Left kidney (tissue), 2 donors: ENCODE data around the gene GAPVD1. TPM values are rescaled to one million over a fixed set of nuclear protein-coding genes. Genes with fewer than 3 reads are reported as not detected.
"Not testable (repeated sequence)": the region's sequence is repeated elsewhere in the genome, so short reads cannot be mapped to it uniquely, and the experiment has no call there.

Experiments used
- DNase-seq: peaks from one replicate; pipeline ENCODE4 v3.0.0-alpha.2; 2013
- polyA plus RNA-seq: library from polyadenylated mRNA; unstranded; fragments of 120-200 nt; gene quantifications from one replicate; pipeline ENCODE4 v1.2.1, GENCODE V29; 2013; ENCODE audit not compliant: insufficient read length

The GAPVD1 gene
- polyA plus RNA-seq, 1 donor, result 43.8 TPM

DNA sequence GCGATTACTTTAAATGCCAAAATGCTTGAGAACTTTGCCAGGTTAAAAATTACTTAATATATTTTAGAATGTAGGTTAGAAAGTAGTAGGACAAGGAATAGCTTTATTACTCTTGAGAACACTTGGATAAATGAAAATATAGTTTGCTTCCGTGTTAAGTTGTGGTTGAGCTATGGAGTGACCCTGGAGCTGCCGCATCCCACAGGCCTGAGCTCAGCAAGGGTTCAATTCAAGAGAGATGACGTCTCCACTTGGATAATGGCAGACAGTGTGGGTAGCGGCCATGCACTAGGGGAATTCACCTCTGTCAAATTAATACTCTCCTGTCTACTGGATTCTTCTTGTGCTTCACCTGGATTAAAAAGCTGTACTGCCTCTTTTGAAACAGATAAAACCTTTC lies 105.0 kb downstream of the GAPVD1 start:
- no peak for DNase-seq

DNA sequence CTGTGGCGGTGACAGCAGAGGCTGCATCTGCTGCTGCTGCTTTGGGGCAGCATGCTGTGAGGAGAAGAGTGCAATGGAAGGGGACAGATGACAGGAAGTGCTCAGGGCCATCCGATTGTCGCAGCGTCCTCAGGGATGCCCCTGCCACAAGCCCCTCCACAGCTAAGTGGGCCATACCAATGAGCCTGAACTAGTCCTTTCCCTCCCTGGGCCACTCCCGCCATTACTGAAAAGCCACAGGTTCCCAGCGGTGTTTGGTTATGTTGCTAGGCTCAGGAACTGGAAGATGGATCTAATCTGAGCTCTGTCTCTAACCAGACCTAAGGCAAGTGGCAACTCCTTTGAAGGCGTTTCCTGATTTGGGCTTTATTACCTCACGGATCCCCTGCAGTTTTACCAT lies 109.2 kb downstream of the GAPVD1 start:
- DNase-seq, result no peak

DNA sequence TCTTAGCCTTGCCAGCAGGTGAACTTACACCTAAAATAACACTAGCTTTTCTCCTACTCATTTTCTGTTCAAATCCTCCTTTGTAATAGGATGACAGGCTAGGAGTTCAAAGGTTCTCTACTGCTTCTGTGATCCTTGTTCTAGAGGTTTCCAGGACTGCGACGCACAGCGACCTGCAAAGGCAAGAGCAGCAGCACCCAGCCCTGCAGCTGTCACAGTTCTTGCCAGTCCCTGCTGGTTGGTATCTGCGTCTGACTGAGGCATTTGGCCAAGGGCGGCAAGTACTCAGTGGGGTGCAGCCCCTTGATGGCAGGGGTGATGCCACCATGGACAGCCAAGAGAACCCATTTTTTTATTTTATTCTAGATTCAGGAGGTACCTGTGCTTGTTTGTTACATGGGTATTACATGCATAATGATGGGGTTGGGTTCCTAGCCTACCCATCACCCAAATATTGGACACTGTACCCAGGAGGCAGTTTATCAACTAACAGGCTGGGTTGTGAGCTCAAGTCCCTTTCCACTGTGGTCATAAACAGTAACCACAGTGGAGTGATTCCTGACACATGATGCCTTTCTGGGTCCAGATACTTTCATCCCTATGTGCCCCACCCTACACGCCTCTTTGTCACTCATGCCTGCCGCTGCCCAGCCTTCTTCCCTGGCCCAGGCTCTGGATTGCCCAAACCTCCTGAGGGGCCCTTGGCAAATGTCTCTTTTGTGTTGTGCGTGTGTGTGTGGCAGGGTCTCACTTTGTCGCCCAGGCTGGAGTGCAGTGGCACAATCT lies 111.0 kb downstream of the GAPVD1 start:
- DNase-seq, result no peak

DNA sequence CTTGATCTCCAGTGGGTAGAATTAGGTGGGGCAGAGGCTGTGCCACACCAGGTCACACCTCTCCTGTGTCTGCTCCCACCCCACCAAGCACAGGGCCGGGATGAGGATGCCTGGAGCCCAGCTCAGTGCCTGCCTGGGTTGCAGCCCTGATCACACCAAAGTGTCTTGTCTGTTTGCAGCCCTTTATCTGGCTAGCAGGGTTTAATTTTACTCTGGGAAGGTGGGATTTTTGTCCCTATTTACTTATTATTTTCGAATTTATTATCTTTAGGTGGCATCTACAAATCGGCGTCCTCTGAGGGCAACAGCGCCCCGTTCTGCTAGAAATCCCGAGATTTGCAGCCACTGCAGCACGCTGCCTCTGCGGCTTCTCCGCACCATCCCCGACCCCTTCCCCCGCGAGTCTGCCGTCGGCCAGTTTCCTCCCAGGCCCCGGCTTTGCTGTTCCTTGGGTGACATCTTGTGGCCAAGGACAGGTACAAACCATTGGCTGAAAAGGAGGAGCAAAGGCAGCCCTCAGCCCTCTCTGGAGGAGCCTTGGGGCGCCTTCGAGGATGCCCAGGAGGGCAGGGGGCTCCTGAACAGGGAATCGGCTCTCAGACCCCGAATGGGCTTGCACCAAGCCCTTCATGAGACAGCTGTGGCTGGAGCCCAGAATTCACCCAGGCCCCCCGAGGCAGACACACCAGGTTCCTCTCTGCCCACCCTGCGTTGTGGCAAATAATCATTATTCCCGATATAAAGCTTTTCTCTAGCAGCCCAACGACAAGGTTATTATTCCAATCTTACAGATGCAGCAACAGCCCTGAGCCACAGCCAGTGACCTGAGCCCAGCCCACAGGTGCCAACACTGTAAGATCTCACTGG lies 113.0 kb downstream of the GAPVD1 start:
- DNase-seq, result peak; percentile 78

DNA sequence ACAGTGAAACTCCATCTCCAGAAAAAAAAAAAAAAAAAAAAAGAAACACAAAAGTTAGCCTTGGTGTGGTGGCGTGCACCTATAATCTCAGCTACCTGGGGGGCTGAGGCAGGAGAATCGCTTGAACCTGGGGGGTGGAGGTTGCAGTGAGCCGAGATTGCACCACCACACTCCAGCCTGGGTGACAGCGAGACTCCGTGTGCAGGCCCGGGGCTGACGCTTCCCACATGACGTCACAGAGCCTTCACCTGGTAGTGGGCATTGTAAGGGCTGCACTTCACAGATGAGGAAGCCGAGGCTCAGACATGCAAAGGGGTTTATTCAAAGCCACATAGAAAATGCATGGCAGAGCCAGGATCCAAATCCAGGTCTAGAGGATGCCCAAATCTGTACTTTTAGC lies 114.2 kb downstream of the GAPVD1 start:
- no peak for DNase-seq

DNA sequence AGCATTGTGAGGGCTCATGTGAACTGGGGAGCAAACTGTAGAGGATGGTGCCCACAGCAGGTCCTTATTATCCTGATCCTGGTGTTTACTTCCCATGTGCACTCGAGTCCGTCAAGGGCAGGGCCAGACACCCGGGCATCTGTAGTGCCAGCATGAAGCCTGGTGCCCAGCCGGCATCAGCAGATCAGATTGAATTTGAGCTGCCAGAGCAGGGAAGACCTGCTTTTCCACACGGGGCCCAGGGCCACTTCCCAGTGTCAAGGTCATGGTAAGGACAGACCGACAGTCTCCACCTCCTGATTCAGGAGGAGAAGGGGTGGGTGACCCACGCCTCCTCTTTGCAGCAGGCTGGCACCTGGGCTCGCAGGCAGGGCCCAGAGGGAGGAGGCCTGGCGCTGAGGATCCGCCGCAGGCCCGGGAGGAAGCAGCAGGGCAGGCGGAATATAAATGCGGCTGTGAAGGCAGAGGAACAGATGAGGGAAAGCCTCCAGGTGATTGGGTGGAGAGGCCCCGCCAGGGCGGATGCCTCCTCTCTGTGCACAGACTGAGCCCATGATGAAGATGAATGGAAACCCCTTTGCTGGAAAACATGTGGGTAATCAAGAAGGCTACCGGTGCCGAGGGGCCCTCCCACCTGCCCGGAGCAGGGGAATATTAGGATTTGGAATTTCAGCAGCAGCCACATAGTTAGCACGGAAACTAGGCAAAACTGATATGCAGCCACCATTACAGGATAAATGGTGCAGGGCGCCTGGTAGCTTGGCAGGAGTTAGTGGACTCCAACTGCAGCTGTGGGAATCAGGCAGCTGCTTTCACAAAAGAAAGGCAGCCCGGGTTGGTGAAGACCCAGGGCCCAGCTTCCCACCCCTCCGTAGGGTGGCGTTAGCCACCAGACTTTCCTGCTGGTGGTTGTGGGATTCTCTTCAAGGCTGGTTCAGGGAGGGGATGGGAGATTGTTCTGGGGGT lies 114.9 kb downstream of the GAPVD1 start:
- no peak for DNase-seq

DNA sequence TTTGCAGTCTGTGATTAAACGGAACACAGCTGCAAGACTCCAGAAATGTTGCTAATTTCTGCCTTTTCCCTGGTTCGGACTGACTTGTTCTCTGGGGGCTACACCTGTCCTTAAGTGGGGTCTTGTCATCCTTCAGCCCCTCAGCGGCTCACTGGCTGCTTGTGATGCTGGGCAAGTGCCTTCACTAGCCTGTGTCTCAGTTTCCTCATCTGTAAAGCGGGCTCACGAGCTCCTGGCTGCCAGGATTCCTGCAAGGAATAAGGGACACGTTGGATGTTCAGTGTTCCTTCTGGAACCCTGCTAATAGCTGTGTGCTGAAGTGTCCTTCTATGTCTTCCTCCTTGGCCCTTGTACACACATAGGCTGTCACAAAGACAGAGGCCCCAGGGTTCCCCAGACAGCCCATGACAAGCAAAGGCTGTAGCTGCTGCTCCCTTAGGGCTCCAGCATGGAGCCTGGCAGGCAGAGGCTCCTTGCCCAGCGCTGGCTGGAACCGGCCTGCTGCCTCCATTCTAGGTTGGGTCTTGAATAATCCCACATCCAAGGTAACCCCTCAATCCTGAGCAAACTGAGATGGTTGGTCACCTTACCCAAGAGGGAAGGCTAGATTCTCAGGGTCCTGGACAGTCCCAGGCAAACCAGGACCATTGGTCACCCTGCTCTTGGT lies 116.1 kb downstream of the GAPVD1 start:
- DNase-seq, result no peak

DNA sequence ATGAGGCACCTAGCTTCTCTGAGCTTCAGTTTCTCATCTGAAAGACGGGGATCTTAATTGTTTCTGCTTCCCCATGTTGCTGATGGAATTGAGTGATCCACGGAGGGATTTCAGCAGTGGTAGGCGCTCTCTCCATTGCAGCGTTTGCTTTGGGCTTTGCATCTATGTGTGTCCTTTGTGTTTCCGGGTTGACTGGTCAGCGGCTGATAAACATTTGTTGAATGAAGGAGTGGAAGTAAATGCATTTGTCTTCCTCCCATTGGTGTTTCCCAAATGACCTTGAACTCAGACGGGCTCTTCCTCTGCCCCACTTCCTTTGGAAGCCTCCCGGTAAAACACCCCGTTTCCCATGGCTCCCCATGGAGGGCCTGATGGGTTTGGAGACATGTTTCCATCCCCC lies 117.2 kb downstream of the GAPVD1 start:
- DNase-seq, result no peak

DNA sequence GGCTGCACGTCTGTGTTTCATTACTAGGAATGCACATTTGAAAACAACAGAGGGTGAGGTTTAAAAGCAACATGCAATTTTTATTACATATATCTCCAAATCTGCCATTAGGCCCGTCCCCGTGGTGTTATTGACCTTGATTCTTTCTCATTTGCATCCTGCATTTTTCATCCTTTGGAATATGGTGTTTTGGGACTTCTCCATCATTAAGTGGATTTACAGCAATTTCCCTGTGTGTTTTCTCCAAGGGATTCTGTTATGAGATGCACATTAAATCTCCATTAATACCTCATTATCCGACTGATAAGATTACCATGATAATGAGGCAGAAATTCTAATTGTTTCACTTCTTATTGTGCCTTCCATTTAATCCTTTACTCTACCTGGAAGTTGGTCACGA lies 117.6 kb downstream of the GAPVD1 start:
- no peak for DNase-seq

DNA sequence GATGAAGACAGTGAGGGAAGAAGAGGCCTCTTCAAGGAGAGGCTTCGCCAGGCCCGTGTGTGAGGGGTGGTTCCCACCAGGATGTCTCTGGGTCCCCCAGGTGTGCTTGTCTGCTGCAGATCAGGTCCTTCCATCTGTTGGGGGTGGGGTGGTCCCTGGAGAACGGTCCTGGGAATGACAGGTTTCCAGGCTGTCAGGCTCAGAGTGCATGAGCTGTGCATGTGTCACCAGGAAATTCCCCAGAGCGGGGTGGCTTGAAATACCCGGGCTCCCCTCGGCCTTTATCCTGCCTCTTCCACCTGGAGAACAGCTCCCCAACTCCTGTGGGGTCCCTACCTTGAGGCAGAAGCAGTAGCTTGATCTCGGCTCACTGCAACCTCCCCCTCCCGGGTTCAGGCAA lies 118.8 kb downstream of the GAPVD1 start:
- no peak for DNase-seq

DNA sequence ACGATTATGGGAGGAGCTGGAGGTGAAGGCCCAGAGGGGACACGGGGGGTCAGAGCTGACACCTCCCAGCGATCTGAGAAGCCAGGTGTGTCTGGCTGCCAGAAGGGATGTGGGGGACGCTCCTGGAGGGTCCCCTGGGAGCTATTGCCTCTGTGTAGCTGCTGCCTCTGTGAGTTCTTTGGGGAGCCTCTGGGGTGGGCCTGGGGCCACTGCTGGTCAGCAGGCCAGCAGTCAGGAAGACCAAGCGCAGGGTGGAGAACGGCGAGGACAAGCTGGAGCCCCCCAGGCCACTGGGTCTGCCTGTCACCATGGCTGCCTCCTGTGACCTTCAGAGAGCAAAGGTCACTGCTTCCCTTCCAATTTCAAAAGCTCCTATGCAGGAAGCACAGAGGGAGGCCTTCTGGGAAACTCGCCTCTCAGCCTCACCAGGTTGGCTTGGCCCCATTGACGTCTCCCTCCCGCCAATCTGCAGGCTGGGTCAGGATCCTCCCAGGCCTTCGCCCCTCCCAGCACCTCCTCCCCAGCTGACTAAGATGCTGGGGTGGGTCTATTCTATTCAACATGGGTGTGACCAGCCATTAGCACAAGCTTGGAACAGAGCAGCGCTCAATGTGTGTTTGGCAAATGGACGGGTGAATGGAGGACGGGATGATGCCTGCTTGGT lies 126.4 kb downstream of the GAPVD1 start:
- DNase-seq, result no peak

DNA sequence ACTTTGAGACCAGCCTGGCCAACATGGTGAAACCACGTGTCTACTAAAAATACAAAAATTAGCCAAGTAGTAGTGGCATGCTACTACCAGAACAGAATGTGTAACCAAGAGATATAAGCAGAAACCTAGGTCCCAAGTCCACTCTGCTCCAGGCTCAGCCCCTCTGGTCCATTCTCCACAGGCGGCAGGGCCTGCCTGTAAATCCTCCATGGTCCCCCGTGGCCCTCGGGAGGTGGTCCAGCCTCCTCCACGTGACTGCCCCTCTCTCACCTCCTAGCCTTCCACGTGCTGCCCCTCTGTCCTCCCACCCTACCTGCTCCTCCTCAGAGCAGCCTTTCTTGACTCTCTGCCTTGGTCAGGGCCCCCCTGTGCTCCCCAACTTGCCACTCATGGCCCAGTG lies 127.4 kb downstream of the GAPVD1 start:
- DNase-seq, result no peak

DNA sequence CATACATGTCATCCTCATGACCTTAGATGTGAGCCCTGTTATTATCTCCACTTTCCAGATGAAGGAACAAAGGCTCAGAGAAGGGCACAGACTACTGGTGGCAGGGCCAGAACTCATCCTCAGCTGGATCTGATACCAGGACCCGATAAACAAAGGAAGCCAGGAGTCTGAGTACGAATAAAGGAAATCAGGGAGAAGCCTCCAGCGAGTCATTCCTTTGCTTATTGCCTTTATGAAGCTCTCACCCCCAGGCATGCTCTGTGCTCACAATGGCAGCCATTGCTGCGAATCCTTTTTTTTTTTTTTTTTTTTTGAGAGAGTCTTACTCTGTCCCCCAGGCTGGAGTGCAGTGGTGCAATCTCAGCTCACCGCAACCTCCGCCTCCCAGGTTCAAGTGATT lies 130.1 kb downstream of the GAPVD1 start:
- DNase-seq, result no peak

DNA sequence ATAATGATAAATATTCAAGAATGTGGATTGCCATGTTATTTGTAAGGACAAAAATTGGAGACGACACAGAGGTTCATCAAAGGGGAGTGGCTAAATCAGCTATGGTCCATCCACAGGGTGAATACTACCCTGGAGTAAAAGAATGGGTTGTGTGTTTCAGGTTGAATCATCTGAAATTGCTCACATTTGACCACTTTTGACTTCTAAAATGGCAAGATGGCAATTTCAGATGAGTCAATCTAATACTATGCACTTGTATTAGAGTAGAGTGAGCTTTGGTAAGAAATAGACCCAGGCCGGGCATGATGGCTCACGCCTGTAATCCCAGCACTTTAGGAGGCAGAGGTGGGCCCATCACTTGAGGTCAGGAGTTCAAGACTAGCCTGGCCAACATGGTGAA lies 131.8 kb downstream of the GAPVD1 start:
- no peak for DNase-seq

DNA sequence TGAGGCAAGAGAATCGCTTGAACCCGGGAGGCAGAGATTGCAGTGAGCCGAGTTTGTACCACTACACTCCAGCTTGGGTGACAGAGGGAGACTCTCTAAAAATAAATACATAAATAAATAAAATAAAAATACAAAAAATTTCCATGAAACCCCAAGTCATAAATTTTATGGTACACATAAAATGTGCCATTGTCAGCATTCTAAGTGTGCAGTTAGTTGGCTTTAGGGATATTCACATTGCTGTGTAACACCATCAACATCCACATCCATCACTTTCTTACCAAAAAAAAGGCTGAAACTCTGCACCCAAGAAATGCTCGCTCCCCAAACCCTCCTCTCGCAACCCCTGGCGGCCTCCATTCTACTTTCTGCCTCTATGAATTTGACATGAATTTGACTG lies 135.2 kb downstream of the GAPVD1 start:
- no peak for DNase-seq

DNA sequence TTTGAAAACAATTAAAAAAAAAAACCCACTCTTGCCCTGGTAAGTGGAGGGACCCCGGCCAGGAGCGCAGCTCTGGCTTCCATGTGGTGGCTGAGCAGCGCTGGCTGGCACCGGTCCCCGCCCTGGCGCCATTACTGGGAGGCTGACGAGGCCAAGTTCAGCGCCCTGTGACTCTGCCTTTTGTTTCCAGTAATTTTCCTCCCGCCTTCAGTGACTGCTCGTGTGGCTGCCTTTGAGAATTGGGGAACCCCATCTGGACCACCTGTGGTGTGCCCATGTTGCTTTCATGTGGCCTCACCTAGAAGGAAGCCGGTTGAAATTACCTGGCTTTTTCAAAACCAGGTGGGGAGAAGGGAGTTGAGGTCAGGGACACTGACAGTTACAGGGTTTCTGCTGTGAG lies 136.1 kb downstream of the GAPVD1 start:
- no peak for DNase-seq

DNA sequence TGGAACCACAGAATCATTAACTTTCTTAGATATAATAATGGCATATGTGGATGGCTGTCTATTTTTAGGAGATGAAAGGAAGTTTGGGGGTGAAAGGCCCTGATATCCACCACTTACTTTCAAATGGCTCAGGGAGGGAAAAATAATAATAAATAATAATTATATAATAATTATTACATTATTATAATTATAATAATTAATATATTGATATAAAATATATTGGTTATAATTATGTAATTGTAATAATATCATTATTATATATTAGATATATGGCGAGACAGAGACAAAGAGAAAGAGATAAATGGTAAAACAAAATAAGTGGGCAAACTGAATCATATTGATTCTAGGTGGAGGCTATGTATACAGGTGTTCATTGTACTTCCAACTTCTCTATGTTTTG lies 136.6 kb downstream of the GAPVD1 start:
- no peak for DNase-seq

DNA sequence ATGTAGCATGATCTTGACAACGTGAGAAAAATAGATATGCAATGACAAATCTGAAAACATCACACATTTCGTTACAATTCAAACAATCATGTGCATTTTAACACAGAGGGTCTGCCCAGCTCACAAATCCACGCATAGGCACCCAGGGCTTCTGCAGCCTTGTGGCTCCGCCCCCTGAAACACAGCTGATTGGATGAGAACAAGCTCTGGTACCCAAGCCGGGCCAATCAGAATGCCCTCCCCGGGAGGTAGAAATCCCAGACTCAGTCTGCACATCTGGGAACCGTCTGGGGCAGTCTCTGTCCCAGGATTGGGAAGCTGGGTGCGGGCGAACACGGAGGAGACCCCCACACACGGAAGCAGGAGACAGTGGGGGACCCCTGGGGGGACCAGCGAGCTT lies 137.5 kb downstream of the GAPVD1 start:
- DNase-seq, result no peak

DNA sequence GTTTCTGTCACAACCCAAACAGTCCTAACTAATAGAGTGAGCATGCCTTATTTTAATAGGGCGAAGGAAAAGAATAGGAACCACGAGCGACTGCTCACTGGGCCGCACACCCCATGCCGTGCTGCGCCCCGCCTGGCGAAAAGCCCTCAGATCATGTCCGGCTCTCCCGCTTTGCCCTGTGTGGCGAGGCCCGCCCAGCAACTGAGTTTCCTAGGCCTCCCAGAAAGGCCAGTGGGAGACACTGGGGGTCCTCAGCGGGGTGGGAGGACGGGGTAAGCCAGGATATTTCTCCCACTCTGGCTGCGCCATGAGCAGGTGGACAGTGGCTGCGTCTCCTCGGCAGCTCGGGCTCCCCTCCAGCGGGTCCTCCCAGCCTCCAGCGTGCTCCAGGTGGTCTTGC lies 138.0 kb downstream of the GAPVD1 start:
- no peak for DNase-seq

DNA sequence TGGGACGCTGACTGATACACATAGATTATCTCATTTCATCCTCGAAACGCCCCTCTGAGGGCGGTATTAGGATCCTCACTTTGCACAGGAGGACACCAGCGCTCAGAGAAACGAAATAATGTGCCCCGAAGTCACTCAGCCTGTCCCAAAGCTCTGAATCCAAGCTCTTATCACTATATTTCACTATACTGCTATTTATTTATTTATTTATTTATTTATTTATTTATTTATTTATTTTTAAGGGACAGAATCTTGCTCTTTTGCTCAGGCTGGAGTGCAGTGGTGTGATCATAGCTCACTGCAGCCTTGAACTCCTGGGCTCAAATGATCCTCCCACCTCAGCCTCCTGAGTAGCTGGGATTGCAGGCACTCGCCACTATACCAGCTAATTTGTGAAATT lies 138.6 kb downstream of the GAPVD1 start:
- not testable (repeated sequence) for DNase-seq
